HepG2 (cell line): ENCODE results near the gene KIF23.

Experiments used
- ATF2 ChIP-seq: sonication (generic); formaldehyde crosslinking; IDR thresholded peaks from 2 replicates; pipeline ENCODE4 v1.4.0; 2020; ENCODE audit warnings: missing genetic modification reagents
- CSRNP1 ChIP-seq: sonication (generic); formaldehyde crosslinking; IDR thresholded peaks from 2 replicates; pipeline ENCODE4 v1.8.1; 2023; ENCODE audit warnings: mild to moderate bottlenecking, missing genetic modification reagents
- CTCF ChIP-seq: sonication (generic); formaldehyde crosslinking; IDR thresholded peaks from 2 replicates; pipeline ENCODE4 v1.5.0; 2020; ENCODE audit warnings: mild to moderate bottlenecking, missing genetic modification reagents, moderate library complexity
- FOXK1 ChIP-seq: sonication (generic); formaldehyde crosslinking; IDR thresholded peaks from 2 replicates; pipeline ENCODE4 v1.4.0; 2020; ENCODE audit warnings: low read depth, missing genetic modification reagents, borderline replicate concordance
- GABPA ChIP-seq, 2 experiments: IDR thresholded peaks; 2 replicates each; pipeline ENCODE4 v1.6.1; 2011 to 2016; ENCODE audit warnings: low read depth in 2 of 2, low read length in 1 of 2, missing biosample characterization in 1 of 2, missing genetic modification characterization in 1 of 2
- GATA4 ChIP-seq: sonication (generic); IDR thresholded peaks from 2 replicates; pipeline ENCODE4 v1.6.1; 2016; ENCODE audit warnings: antibody characterized with exemption, low read depth, borderline replicate concordance
- HBP1 ChIP-seq: IDR thresholded peaks from 2 replicates; pipeline ENCODE4 v1.6.1; 2016; ENCODE audit warnings: low read depth, control low read depth
- POLR2AphosphoS5 ChIP-seq: IDR thresholded peaks from 2 replicates; pipeline ENCODE4 v1.6.1; 2012; ENCODE audit warnings: low read depth, low read length
- TGIF2 ChIP-seq: IDR thresholded peaks from 2 replicates; pipeline ENCODE4 v1.6.1; 2016; ENCODE audit warnings: control low read depth, missing compliant biosample characterization
- THAP11 ChIP-seq: IDR thresholded peaks from 2 replicates; pipeline ENCODE4 v1.6.1; 2016; ENCODE audit warnings: missing biosample characterization, missing genetic modification reagents
- ZNF530 ChIP-seq: sonication (generic); formaldehyde crosslinking; IDR thresholded peaks from 2 replicates; pipeline ENCODE4 v1.5.0; 2020; ENCODE audit warnings: low read depth, mild to moderate bottlenecking, missing genetic modification reagents
- ZNF670 ChIP-seq: sonication (generic); formaldehyde crosslinking; IDR thresholded peaks from 2 replicates; pipeline ENCODE4 v1.8.0; 2022; ENCODE audit warnings: mild to moderate bottlenecking, missing genetic modification reagents, borderline replicate concordance

GRCh38 chr15:69412701-69413100 is 1.4 kb upstream of the KIF23 start:
- TF ChIP-seq ZNF530 (CRISPR knock-in tag) (no peak), FOXK1 (CRISPR knock-in tag) (no peak), THAP11 (CRISPR knock-in tag) (no peak), ATF2 (no peak), POLR2AphosphoS5 (no peak), GABPA (IDR thresholded peaks at IDR 0.05; ENCODE audit: low read depth, low read length) (no peak), GABPA (CRISPR knock-in tag; IDR thresholded peaks at IDR 0.05; ENCODE audit: low read depth) (no peak), HBP1 (no peak), CSRNP1 (CRISPR knock-in tag) (no peak), ZNF670 (CRISPR knock-in tag) (no peak), TGIF2 (CRISPR knock-in tag) (no peak), CTCF (CRISPR knock-in tag) (no peak), GATA4 (no peak)
